Fibroblast of lung (primary cell): ENCODE results near the gene SELPLG.

Source experiments
- EZH2 ChIP-seq: IDR thresholded peaks from 2 replicates; pipeline ENCODE4 v1.5.1; 2012; ENCODE audit warnings: low read length, control low read depth, mild to moderate bottlenecking; ENCODE audit errors: missing control alignments
- TF ChIP-seq, protein P1 (sequence below), 2 donors: IDR thresholded peaks in 1 of 2; conservative IDR thresholded peaks in 1 of 2; 1 replicate in 1 of 2; 2 replicates in 1 of 2; pipeline ENCODE4 v1.5.1; 2011 to 2012; ENCODE audit warnings: low read length in 2 of 2, control low read depth in 1 of 2, inconsistent platforms in 1 of 2, low read depth in 1 of 2, mild to moderate bottlenecking in 1 of 2

DNA sequence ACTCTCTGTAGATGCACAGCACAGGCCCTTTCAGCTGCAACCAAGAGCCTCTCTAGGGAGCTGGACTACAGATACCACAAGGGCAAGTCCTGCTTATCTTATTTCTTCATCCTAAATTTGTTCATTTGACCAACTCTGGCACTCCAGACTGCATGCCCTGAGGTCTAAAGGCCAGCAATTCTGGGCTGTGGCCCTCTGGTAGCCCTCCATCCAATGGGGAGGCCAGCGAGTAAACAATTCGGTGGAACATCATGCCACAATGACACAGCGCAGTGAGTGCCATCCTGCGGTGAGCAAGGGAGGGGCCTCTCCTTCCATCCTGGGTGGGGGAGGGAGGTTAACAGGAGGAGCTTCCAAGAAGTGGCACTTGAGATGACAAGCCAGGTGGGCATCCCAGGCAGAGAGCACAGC is 652 bp upstream of the SELPLG start:
- TF ChIP-seq, protein P1, sequence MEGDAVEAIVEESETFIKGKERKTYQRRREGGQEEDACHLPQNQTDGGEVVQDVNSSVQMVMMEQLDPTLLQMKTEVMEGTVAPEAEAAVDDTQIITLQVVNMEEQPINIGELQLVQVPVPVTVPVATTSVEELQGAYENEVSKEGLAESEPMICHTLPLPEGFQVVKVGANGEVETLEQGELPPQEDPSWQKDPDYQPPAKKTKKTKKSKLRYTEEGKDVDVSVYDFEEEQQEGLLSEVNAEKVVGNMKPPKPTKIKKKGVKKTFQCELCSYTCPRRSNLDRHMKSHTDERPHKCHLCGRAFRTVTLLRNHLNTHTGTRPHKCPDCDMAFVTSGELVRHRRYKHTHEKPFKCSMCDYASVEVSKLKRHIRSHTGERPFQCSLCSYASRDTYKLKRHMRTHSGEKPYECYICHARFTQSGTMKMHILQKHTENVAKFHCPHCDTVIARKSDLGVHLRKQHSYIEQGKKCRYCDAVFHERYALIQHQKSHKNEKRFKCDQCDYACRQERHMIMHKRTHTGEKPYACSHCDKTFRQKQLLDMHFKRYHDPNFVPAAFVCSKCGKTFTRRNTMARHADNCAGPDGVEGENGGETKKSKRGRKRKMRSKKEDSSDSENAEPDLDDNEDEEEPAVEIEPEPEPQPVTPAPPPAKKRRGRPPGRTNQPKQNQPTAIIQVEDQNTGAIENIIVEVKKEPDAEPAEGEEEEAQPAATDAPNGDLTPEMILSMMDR (conservative IDR thresholded peaks at IDR 0.05 in 1 of 2, IDR thresholded peaks at IDR 0.05 in 1 of 2; ENCODE audit: low read depth in 1 of 2, low read length in 2 of 2), result no peak
- TF ChIP-seq EZH2, result no peak
